ENCODE data around the gene COG6. TPM values are rescaled to one million over a fixed set of nuclear protein-coding genes. Genes with fewer than 3 reads are reported as not detected.

The COG6 gene
- 26.7 and 29.3 TPM in 2 replicates for total RNA-seq

DNA sequence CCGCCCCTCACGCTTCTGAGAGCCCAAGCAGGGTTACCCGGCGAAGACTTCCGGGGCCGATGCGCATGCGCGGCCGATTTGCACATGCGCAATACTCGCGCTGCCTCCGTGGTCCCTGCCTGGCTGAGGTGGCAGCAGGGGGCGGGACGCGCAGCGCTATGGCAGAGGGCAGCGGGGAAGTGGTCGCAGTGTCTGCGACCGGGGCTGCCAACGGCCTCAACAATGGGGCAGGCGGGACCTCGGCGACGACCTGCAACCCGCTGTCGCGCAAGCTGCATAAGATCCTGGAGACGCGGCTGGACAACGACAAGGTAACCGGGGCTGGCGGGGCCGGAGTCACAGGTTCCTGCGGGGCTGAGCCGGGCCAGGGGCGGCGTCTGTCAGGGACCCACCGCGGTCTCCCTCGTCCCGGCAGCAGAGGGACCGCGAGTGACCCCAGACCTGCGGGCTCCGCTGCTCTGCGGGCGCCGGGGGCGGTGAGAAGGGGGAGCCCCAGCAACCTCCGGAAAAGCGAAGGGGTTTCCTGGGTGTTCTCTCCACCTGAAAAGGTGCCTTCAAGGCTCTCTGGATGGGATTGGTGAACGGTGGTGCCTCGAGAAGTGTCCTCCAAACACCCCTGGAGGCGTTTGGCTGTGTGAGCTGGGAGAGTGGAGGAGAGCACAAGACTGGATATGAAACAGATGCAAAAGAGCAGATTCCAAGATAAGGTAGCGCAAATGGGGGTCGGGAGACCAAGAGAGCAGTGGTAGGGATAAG, at the start of gene COG6:
TSS of gene COG6 (plus strand) at position 94 of the 756 bp plus-strand sequence. CDS start at position 159, 65 bp downstream.

Other genes with a start within 250 kb of the COG6 start
- gene LHFPL6, start 52.5 kb upstream of the COG6 start, total RNA-seq, result 95.7 and 96.5 TPM in 2 replicates